Retinal pigment epithelial cell (primary cell): ENCODE measurements around the gene LCE2C.

ENCODE experiments used
- DNase-seq: peaks from one replicate; pipeline ENCODE4 v3.0.0-alpha.2; 2010; ENCODE audit warnings: low read depth
- H3K4me3 ChIP-seq: 2 replicates; pipeline ENCODE4 v1.5.1; 2011; ENCODE audit warnings: mild to moderate bottlenecking, low read length, control low read depth, moderate library complexity
- TF ChIP-seq, protein P1 (sequence below): conservative IDR thresholded peaks from 2 replicates; pipeline ENCODE4 v1.5.1; 2011; ENCODE audit warnings: low read depth, low read length, control low read depth, inconsistent platforms

Gene LCE2C

DNA sequence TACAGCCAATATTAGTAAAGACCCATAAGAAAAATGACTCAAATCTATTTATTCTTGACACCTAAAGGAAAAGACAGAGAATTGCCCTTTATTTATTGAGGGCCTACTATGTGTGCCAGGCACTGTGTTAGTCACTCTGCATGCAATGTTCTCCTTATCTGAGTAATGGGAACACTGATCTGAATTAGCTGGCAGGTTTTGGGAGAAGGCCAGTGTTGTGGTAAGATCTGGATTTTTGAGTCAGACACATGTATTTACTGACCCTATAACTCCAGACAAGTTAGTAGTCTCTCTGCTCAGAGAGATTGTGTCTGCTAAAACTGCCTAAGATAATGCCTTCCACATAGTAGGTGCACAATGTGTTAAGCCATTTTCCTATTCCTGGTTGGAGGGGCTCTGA is 50.2 kb downstream of the LCE2C start:
- no peak overlapping the region for H3K4me3 ChIP-seq
- TF ChIP-seq, protein P1, sequence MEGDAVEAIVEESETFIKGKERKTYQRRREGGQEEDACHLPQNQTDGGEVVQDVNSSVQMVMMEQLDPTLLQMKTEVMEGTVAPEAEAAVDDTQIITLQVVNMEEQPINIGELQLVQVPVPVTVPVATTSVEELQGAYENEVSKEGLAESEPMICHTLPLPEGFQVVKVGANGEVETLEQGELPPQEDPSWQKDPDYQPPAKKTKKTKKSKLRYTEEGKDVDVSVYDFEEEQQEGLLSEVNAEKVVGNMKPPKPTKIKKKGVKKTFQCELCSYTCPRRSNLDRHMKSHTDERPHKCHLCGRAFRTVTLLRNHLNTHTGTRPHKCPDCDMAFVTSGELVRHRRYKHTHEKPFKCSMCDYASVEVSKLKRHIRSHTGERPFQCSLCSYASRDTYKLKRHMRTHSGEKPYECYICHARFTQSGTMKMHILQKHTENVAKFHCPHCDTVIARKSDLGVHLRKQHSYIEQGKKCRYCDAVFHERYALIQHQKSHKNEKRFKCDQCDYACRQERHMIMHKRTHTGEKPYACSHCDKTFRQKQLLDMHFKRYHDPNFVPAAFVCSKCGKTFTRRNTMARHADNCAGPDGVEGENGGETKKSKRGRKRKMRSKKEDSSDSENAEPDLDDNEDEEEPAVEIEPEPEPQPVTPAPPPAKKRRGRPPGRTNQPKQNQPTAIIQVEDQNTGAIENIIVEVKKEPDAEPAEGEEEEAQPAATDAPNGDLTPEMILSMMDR, result no peak
- no peak for DNase-seq
